ENCODE results near the gene OR56A1.

Gene OR56A1

DNA sequence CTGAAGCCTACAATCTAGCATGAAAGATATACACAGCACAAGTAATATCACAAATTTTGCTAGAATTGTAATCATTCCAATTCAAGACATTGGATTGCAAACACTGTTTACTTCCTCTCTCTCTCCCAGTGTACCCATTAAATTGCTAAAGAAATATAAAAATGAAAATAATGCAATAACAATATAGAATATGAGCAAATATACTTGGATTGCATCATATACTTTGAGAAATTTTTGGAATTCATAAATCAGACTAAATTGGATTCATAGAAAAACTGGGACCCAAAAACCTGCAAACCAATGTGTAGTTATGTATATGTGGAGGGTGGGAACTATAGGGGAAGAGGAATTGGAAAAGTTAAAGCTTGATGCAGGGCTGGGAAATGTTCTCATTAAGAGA, 25.0 kb upstream of the OR56A1 start:
- no peak for TF ChIP-seq CTCF (conservative IDR thresholded peaks at IDR 0.05)
- no peak overlapping the region for H3K27ac ChIP-seq

- no peak for TF ChIP-seq CTCF (conservative IDR thresholded peaks at IDR 0.05)
- no peak overlapping the region for H3K27ac ChIP-seq
Measured at GRCh38 chr11:6052374-6052773, 21.8 kb upstream of the OR56A1 start.

DNA sequence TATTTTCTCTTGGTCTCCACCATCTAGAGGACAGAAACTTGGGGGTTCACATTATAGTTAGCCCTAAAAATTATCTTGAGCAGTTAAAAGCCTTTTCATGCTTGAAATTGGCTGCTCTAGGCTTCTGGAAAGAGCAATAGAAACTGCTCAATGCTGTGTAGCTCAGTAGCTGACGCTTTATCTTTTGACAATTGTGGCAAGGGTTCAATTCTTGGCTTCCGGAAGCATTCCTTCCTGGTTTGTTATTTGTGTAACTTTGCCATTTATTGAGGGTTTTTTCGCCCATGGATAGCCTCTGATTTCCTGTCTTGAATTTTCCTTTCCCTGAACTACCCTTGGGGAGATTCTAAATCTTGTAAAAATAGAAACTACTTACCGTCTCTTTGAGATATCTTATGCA, 10.3 kb upstream of the OR56A1 start:
- no peak overlapping the region for H3K27ac ChIP-seq
- no peak for TF ChIP-seq CTCF (conservative IDR thresholded peaks at IDR 0.05)

- H3K27ac ChIP-seq, result no peak overlapping the region
- no peak for TF ChIP-seq CTCF (conservative IDR thresholded peaks at IDR 0.05)
Measured at GRCh38 chr11:6027501-6027900, 3.1 kb downstream of the OR56A1 start.

- no peak for TF ChIP-seq CTCF (conservative IDR thresholded peaks at IDR 0.05)
- no peak overlapping the region for H3K27ac ChIP-seq
Measured at GRCh38 chr11:6025056-6025455, 5.5 kb downstream of the OR56A1 start.

DNA sequence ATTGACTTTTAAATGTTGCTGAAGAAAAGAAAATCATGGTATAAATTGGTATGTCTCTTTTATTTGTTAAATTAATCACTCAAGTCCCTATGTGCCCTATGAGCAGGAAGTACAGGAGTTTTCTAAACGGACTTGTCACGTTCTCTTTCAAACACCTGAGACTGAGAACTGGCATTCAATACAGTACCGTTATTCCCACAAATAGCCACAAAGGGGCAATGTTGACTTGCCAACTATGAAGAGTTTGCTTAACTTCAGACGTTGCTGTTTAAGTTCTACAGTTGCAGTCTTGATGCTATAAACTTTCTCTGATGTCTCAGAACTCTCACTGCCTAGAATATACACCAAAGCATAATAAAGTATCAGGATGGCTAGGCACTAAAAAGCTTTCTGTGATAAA, 7.6 kb downstream of the OR56A1 start:
- TF ChIP-seq CTCF (conservative IDR thresholded peaks at IDR 0.05), result peak; percentile 77
- no peak overlapping the region for H3K27ac ChIP-seq

DNA sequence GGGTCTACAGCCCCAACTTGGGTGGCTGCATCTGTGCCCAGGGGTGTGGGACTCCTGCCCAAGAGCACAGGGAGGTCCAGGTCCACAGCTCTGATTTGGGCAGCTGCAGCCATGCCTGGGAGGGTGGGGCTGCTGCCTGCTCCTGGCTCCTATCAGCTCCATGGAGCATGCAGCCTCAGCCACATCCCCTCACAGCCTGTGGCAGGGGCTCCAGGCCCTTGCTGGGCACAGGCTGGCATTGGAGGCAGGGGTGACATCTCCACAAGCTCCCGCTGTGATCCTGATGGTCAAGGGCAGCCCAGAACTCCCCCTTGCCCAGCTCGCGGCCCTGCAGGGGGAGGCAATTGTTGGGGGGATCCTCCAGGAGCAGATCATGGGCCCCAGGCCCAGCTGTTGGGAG, 17.5 kb downstream of the OR56A1 start:
- TF ChIP-seq CTCF (conservative IDR thresholded peaks at IDR 0.05), result no peak
- H3K27ac ChIP-seq, result no peak overlapping the region

Measured in VCaP (cell line).